HepG2 (cell line): ENCODE results near the gene SNRPD3. TPM values are rescaled to one million over a fixed set of nuclear protein-coding genes. Genes with fewer than 3 reads are reported as not detected.

ENCODE experiments used
- EED ChIP-seq: sonication (generic); formaldehyde crosslinking; IDR thresholded peaks from 2 replicates; pipeline ENCODE4 v1.5.0; 2020; ENCODE audit warnings: mild to moderate bottlenecking, missing genetic modification reagents
- HMGA1 ChIP-seq: sonication (generic); formaldehyde crosslinking; conservative IDR thresholded peaks from 2 replicates; pipeline ENCODE4 v1.4.0; 2020; ENCODE audit warnings: missing genetic modification reagents
- HNRNPH1 ChIP-seq: fragments of 200-400 bp; formaldehyde crosslinking; optimal IDR thresholded peaks from 2 replicates; pipeline ENCODE3; 2017; ENCODE audit warnings: mild to moderate bottlenecking, low read depth, low read length
- MTF1 ChIP-seq: sonication (generic); formaldehyde crosslinking; IDR thresholded peaks from 2 replicates; pipeline ENCODE4 v1.5.0; 2020; ENCODE audit warnings: missing genetic modification reagents
- PHF20 ChIP-seq: sonication (generic); formaldehyde crosslinking; IDR thresholded peaks from 2 replicates; pipeline ENCODE4 v1.5.0; 2020; ENCODE audit warnings: mild to moderate bottlenecking, missing genetic modification reagents
- SAP130 ChIP-seq: IDR thresholded peaks from 2 replicates; pipeline ENCODE4 v1.6.1; 2016; ENCODE audit warnings: low read depth
- YY1 ChIP-seq: IDR thresholded peaks from 2 replicates; pipeline ENCODE4 v1.6.1; 2011; ENCODE audit warnings: low read length, low read depth, moderate library complexity, mild to moderate bottlenecking; ENCODE audit not compliant: insufficient read depth, insufficient replicate concordance
- ZNF20 ChIP-seq: sonication (generic); formaldehyde crosslinking; IDR thresholded peaks from 2 replicates; pipeline ENCODE4 v1.4.0; 2020; ENCODE audit warnings: mild to moderate bottlenecking, moderate library complexity, missing genetic modification reagents
- ZNF331 ChIP-seq: sonication (generic); formaldehyde crosslinking; IDR thresholded peaks from 2 replicates; pipeline ENCODE4 v1.4.0; 2020; ENCODE audit warnings: missing genetic modification reagents
- polyA plus RNA-seq, 8 experiments: library from polyadenylated mRNA; depleted of rRNA in 3 of 8; stranded (reverse) in 7 of 8; unstranded in 1 of 8; fragments of >200 nt; fragmentation: Illumina TruSeq in 4 of 8; extraction: Trizol in 4 of 8; gene quantifications; 2 replicates each; pipeline versions ENCODE4 v1.2.1 to v1.2.3, GENCODE V29; 2011 to 2016; ENCODE audit warnings: low read depth in 4 of 8, missing spikeins in 1 of 8, mixed read lengths in 1 of 8; ENCODE audit not compliant: insufficient read depth in 1 of 8
- total RNA-seq, 5 experiments: library from RNA; depleted of rRNA; stranded (reverse); fragments of >200 nt; fragmentation: Illumina TruSeq; extraction: Trizol; gene quantifications; 2 replicates each; pipeline ENCODE4 v1.2.3, GENCODE V29; 2016; ENCODE audit warnings: low read depth in 1 of 5
- TF ChIP-seq, protein P1 (sequence below): sonication (generic); formaldehyde crosslinking; IDR thresholded peaks from 2 replicates; pipeline ENCODE4 v1.4.0; 2020; ENCODE audit warnings: mild to moderate bottlenecking, missing genetic modification reagents
- TF ChIP-seq, protein P2 (sequence below): sonication (generic); formaldehyde crosslinking; IDR thresholded peaks from 2 replicates; pipeline ENCODE4 v1.4.0; 2020; ENCODE audit warnings: missing genetic modification reagents, borderline replicate concordance
- TF ChIP-seq, protein P3 (sequence below): sonication (generic); formaldehyde crosslinking; IDR thresholded peaks from 2 replicates; pipeline ENCODE4 v1.4.0; 2020; ENCODE audit warnings: missing genetic modification reagents, borderline replicate concordance
- TF ChIP-seq, protein P4 (sequence below): sonication (generic); formaldehyde crosslinking; conservative IDR thresholded peaks from 2 replicates; pipeline ENCODE4 v1.8.0; 2022; ENCODE audit warnings: missing genetic modification reagents

Gene SNRPD3
- total and polyA plus RNA-seq, 2 of the 13 experiments (the other 11 are each of a cell fraction or from before 2014, with no cell fraction given): 110 to 209 TPM

DNA sequence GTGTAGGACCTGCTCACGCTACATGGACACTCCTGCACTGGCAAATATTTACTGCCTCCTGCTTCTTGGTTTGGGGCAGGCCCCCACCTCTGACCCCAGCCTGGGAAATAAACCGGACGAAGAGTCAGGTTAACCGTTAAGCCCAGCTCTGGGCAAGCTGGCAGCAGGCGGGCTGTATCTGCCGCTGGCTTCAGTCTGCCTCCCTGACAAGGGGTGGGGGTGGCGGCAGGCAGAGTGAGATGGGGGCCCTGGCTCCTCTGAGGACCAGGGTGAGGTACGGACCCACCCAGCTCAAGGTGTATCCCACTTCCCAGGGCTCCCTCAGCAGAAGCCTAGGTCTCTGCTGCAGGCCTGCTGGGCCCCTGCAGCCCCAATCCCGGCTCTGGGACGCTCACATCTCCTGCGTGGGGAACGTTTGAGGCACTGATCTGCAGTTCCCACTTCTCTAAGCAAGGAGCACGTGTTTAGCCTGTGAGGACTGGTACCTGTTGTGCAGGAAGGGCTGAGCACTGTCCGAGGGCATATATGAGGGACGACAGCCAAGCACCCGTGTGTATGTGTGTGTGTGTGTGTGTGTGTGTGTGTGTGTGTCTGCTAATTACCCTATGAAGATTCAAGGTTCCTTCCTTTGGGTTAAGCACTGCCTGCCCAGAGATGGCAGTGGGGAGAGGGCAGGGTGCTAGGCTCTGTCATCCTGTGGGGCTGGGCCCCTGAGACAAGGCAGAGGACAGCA, 38.2 kb downstream of the SNRPD3 start (continued):
- TF ChIP-seq, protein P1, sequence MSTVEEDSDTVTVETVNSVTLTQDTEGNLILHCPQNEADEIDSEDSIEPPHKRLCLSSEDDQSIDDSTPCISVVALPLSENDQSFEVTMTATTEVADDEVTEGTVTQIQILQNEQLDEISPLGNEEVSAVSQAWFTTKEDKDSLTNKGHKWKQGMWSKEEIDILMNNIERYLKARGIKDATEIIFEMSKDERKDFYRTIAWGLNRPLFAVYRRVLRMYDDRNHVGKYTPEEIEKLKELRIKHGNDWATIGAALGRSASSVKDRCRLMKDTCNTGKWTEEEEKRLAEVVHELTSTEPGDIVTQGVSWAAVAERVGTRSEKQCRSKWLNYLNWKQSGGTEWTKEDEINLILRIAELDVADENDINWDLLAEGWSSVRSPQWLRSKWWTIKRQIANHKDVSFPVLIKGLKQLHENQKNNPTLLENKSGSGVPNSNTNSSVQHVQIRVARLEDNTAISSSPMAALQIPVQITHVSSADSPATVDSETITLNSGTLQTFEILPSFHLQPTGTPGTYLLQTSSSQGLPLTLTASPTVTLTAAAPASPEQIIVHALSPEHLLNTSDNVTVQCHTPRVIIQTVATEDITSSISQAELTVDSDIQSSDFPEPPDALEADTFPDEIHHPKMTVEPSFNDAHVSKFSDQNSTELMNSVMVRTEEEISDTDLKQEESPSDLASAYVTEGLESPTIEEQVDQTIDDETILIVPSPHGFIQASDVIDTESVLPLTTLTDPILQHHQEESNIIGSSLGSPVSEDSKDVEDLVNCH (CRISPR knock-in tag): no peak
- no peak for TF ChIP-seq HMGA1 (CRISPR knock-in tag)
- no peak for TF ChIP-seq MTF1 (CRISPR knock-in tag)
- TF ChIP-seq ZNF331 (CRISPR knock-in tag): peak; percentile 54; the same call in 1 of the 2 replicates
- TF ChIP-seq, protein P2, sequence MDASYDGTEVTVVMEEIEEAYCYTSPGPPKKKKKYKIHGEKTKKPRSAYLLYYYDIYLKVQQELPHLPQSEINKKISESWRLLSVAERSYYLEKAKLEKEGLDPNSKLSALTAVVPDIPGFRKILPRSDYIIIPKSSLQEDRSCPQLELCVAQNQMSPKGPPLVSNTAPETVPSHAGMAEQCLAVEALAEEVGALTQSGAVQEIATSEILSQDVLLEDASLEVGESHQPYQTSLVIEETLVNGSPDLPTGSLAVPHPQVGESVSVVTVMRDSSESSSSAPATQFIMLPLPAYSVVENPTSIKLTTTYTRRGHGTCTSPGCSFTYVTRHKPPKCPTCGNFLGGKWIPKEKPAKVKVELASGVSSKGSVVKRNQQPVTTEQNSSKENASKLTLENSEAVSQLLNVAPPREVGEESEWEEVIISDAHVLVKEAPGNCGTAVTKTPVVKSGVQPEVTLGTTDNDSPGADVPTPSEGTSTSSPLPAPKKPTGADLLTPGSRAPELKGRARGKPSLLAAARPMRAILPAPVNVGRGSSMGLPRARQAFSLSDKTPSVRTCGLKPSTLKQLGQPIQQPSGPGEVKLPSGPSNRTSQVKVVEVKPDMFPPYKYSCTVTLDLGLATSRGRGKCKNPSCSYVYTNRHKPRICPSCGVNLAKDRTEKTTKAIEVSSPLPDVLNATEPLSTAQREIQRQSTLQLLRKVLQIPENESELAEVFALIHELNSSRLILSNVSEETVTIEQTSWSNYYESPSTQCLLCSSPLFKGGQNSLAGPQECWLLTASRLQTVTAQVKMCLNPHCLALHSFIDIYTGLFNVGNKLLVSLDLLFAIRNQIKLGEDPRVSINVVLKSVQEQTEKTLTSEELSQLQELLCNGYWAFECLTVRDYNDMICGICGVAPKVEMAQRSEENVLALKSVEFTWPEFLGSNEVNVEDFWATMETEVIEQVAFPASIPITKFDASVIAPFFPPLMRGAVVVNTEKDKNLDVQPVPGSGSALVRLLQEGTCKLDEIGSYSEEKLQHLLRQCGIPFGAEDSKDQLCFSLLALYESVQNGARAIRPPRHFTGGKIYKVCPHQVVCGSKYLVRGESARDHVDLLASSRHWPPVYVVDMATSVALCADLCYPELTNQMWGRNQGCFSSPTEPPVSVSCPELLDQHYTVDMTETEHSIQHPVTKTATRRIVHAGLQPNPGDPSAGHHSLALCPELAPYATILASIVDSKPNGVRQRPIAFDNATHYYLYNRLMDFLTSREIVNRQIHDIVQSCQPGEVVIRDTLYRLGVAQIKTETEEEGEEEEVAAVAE (CRISPR knock-in tag): peak; percentile 12; the same call in 1 of the 2 replicates
- TF ChIP-seq PHF20 (CRISPR knock-in tag): no peak
- TF ChIP-seq HNRNPH1: no peak
- TF ChIP-seq SAP130 (CRISPR knock-in tag): peak; percentile 78
- TF ChIP-seq, protein P3, sequence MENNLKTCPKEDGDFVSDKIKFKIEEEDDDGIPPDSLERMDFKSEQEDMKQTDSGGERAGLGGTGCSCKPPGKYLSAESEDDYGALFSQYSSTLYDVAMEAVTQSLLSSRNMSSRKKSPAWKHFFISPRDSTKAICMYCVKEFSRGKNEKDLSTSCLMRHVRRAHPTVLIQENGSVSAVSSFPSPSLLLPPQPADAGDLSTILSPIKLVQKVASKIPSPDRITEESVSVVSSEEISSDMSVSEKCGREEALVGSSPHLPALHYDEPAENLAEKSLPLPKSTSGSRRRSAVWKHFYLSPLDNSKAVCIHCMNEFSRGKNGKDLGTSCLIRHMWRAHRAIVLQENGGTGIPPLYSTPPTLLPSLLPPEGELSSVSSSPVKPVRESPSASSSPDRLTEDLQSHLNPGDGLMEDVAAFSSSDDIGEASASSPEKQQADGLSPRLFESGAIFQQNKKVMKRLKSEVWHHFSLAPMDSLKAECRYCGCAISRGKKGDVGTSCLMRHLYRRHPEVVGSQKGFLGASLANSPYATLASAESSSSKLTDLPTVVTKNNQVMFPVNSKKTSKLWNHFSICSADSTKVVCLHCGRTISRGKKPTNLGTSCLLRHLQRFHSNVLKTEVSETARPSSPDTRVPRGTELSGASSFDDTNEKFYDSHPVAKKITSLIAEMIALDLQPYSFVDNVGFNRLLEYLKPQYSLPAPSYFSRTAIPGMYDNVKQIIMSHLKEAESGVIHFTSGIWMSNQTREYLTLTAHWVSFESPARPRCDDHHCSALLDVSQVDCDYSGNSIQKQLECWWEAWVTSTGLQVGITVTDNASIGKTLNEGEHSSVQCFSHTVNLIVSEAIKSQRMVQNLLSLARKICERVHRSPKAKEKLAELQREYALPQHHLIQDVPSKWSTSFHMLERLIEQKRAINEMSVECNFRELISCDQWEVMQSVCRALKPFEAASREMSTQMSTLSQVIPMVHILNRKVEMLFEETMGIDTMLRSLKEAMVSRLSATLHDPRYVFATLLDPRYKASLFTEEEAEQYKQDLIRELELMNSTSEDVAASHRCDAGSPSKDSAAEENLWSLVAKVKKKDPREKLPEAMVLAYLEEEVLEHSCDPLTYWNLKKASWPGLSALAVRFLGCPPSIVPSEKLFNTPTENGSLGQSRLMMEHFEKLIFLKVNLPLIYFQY: peak; percentile 38; the same call in 1 of the 2 replicates
- TF ChIP-seq, protein P4, sequence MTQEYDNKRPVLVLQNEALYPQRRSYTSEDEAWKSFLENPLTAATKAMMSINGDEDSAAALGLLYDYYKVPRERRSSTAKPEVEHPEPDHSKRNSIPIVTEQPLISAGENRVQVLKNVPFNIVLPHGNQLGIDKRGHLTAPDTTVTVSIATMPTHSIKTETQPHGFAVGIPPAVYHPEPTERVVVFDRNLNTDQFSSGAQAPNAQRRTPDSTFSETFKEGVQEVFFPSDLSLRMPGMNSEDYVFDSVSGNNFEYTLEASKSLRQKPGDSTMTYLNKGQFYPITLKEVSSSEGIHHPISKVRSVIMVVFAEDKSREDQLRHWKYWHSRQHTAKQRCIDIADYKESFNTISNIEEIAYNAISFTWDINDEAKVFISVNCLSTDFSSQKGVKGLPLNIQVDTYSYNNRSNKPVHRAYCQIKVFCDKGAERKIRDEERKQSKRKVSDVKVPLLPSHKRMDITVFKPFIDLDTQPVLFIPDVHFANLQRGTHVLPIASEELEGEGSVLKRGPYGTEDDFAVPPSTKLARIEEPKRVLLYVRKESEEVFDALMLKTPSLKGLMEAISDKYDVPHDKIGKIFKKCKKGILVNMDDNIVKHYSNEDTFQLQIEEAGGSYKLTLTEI: no peak
- TF ChIP-seq EED: no peak
- no peak for TF ChIP-seq YY1
- TF ChIP-seq ZNF20 (CRISPR knock-in tag): no peak
